NCI-H1694 (cell line): ENCODE measurements around the gene CDADC1.
A peak's percentile ranks its signal among the peaks of the same experiment; 100 is the strongest.

ENCODE experiments used
- DNase-seq: peaks from one replicate; lab custom pipeline; 2025; lab: John Stamatoyannopoulos, UW

CDADC1 gene

DNA sequence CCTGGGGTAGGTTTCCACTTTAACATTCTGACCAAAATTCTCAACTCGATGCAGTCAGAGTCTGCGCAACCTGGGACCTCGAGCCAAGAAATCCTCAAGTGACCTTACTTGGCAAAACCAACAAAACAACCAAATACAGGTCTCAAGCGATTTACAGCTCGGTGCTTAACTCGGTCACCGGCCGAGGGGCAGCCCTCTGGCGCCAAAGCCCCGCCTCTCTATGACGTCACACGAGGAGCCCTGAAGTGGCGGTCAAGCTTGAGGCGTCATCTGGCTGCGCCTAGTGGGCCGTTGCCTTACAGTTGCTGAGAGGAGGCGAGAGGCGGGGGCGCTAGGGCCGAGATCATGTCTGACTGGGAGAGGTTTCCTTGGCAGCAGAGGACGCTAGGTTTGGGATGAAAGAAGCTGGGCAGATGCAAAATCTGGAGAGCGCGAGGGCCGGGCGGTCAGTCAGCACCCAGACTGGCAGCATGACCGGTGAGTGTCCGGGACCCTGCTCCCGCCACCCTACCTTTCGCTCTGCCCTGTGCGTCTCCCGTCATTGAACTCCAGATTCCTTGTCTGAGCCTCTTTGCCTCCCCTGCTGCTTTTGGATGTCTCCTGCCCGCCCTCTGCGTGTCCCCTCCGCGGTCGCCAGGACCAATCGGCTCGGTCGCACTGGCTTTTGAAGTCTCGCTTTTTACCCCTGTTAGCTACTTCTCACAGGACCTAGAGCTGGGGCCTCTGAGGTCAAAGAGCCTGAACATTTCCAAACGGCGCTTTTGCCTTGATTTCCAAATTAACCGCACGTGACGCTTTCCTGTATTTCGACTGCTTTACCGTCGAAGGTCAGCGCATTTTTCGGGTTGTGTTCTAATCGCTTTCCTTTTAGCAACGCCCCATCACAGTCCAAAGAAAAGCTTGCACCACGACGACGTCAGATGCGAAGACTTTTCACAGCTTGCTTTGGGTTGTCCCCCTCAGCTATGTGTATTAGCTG, at the start of gene CDADC1:
Gene CDADC1, plus strand, starts transcription at position 283 of the 979 bp plus-strand sequence. Its CDS starts 113 bp downstream, at position 396.
- DNase-seq = peak; percentile 74

DNA sequence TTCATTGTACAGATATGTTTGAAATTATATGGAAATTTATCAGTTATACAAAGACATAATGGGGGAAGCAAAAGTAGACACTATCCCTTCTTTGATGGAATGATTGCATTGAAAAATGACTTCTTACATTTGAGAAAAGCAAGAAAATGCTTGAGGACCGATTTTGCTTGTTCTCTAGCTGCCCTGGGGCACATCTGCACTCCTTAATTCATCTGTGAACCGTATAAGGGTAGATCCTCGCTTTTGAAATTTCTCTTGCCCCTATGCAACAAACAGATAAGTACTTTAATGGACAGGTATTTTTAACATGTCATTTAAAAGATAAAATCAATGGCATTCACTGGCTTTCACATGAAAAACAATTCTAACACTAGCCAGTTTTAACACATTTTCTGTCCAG, 41.1 kb upstream of the CDADC1 start:
- DNase-seq = no peak

DNA sequence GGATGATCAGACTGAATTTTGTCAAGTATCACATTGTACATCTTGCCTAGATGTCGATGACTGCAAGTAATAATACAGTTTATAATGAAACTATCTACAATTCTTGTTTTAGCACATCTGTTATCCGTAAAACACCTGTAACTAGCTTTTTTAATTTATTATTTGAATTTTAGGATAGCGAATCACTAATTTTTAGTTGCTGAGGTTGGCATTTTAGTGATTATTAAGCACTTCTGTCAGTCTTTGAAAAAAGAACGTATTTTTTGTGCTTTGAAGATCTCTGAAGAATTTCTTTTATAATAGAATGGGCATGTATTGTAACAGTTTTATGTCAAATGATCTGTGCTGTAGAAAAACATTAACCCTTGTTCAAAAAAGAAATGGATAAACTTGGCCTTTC, 39.1 kb upstream of the CDADC1 start:
- no peak for DNase-seq

DNA sequence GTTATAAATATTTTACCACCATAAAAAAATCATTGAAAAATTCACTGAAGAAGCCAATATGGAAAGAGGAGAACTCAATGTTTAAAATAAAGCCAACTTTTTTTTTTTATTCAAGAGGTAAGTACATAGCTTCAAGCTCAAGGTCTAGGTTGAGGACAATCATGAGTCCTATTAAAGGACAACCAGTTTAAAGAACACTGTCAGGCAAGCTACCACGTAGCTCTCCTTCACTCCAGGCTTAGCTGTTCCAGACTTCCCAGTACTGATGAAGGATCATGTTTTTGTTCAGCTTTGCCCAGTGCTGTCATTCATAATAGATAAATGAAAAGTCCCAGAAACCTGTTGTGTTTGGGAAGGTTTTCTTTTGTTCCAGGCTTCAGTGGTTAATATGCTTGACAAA, 37.6 kb upstream of the CDADC1 start:
- DNase-seq = no peak

DNA sequence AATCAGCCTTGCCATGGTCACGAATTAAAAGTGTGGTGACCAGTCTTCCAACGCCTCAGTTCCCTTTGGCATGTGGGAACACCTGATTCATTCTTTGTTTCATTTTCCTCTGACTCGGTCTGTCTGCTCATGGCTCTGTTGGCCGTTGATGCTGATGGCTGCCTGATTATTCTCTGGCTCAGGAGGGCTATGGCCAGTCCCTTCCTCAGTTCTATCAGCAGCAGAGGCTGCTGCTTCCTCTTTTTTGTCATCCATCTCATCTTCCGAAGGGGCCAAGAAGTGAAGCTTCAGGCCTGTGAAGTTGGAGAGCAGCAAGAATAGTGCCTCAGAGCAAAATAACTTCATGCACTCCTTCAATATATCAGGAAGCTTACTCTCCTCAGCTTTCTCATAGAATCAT, 37.1 kb upstream of the CDADC1 start:
- DNase-seq = no peak

DNA sequence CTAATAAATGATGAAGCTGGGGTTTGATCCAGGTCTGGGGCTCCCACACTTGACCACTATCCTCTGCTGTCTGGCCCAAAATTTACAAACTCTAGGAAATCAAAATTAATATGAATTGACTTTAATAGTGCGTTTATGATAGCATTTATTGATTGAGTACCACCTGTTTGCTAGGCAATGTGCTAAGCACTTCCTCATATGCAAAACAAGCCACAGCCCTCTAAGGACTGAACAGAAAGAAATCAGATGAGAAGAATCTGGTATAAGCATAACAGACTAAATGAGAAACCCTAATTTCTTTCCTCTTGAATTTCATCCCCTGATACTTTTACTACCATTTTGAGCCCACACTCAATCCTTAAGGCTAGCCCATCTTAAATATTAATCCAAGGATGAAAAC, 34.2 kb upstream of the CDADC1 start:
- DNase-seq = no peak

DNA sequence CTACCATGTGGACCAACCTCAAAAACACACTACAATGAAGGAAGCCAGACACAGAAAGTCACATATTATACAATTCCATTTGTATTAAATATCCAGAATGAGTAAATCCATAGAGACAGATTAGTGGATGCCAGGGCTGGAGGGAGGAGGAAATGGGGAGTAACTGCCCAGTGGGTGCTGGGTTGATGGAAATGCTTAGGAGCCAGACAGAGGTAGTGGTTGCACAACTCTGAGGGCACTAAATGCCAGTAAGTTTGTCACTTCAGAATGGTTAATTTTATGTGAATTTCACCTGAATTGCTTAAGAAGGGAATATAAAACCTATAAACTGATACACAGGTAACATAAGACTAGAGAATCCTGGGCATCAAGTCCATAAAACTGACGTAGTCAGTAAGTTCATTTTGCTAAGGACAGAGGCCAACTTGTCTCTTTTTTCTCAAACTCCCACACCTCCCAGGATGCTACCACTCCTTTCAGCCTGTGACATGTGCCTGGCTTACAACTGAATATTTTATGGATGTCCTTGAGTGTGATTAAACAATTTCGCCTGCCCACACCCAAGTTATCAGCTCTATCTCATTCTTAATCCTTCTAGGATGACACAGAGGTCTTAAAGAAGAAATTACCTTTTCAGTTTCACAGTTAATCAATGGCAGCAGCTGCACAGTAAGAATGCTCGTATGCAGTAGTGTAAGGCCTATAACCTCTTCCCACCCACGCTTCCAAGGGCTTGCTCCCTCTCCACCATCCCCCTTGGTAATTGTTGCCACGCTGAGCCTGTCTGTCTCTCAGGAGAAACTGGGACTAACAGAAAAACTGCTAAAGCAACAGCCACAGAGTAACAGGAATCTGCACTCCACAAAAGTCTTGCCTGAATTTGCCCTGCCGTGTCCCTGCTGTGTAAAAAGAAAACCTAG, 33.5 kb upstream of the CDADC1 start:
- DNase-seq = no peak

DNA sequence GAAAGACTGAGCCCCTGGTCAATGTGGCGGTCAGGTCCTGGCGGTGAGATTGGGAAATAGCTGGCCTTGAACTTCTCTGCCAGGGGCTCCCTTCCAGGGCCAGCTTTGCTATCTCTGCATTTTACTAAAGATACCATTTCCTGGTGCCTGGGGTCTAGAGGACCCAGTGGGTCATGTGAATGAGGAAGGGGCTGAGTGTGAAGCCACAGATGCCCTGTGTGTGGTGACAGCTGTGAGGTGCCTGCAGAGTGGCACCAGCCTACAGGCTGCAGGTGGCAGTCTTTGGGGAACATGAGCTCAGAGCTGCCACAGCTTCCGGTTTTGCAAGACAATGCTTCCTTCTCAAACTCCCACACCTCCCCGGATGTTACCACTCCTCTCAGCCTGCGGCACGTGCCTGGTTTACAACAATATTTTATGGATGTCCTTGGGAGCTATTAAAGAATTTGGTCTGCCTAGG, 32.8 kb upstream of the CDADC1 start:
- DNase-seq = no peak

DNA sequence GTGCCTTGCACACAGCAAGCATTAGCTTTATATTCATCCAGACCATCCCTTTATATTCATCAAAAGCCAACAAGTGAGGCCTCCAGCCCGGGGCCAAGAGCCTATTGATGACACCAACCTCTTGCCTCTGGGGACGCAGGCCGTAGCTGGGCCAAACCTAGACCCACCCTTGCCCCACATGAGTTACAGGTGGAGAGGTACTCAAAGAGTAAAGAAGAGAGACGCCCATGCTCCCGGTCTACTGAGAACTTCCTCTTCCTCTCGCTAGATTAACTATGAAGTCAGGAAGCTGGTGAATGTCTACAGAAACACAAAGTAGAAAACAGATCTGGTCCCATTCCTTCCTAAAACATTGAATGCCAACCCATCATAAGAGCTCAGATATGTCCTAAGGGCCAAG, 31.4 kb upstream of the CDADC1 start:
- DNase-seq = no peak

DNA sequence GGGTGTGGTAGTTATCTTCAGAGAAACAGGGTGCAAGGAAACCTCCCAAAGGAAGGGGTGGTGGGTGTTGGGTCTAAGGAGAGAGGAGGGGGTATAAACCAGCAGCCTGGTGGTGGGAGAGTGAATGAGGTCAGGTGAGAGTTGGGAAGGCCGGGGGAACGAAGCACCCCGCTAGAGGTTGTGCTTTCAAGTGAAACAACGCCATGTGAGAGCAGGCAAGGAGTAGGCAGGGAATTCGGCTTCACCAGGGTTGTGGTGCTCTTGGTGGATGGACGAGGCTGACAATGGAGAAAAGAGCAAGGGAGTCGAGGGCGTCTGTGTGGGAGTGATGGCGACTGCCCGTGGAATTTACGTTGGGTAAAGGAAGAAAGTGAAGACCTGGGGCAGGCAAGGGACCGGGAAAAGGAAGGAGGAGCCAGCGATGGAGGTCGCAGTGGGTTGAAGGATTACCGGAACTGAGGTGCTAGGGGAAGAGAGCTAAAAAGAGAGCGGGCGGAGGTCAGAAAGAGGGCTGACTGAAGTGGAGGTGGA, 29.7 kb upstream of the CDADC1 start:
- DNase-seq = no peak

DNA sequence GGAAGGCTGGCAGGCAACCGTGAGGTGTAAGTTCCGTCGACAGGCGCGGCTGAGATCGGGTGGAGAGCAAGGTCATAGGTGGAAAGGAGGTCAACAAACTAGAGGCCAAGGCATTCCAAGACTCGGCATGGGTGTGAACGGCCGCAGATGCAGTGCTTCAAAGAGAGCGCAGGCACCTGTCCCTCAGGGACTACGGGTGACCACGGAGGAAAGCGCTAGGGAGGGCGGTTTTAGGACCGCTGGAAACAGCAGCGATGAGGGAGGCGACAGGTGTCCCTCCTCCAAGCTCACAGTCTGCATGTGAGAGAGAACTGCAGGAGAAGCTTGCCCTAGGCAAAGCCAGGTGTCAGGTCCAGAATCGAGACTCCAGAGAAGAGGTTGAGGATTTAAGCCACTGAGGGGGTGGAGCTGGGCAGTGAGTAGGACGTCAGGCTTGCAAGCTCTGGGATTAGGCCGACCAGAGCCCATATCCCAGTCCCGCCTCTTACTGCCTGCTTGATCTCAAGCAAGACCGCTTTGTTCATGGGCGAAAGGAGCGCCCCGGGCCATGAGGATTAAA, 29.2 kb upstream of the CDADC1 start:
- no peak for DNase-seq

DNA sequence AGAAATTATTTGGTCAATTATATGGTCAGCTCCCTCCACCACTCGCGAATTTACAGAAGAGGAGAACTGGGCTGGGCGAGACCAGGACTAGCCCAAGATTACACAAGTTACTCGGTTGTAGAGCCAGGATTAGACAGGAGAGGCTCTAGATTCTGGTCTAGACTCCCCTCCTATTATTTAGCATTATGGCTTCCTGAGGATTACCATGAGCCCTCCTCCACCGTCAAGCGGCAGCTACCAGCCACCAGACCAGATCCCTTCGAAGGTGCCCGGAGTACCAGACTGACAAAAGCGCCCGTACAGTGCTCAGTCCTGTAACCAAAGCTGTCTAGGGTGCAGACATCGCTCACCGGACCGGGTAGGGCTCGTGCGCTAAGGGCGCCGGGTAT, 28.1 kb upstream of the CDADC1 start:
- no peak for DNase-seq

DNA sequence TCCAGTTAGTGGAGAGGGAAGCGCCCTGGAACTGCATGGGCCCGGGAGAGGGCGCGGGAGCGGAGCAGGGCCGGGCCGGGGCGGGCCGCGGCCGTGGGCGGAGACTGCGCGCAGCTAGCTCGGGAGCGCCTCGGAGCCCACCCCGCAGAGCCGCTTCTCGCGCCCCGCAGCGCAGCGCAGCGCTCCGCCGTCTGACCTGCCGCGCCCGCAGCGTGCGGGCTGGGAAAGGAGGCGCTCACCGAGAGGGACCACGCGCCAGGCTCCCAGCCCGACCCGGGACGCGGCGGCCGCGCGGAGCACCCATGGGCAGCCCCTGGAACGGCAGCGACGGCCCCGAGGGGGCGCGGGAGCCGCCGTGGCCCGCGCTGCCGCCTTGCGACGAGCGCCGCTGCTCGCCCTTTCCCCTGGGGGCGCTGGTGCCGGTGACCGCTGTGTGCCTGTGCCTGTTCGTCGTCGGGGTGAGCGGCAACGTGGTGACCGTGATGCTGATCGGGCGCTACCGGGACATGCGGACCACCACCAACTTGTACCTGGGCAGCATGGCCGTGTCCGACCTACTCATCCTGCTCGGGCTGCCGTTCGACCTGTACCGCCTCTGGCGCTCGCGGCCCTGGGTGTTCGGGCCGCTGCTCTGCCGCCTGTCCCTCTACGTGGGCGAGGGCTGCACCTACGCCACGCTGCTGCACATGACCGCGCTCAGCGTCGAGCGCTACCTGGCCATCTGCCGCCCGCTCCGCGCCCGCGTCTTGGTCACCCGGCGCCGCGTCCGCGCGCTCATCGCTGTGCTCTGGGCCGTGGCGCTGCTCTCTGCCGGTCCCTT, 27.5 kb upstream of the CDADC1 start, which contains the start of gene MLNR:
Gene MLNR, plus strand, starts transcription at position 303 of the 820 bp plus-strand sequence. Its CDS starts 0 bp downstream, at position 303.
- DNase-seq = no peak

DNA sequence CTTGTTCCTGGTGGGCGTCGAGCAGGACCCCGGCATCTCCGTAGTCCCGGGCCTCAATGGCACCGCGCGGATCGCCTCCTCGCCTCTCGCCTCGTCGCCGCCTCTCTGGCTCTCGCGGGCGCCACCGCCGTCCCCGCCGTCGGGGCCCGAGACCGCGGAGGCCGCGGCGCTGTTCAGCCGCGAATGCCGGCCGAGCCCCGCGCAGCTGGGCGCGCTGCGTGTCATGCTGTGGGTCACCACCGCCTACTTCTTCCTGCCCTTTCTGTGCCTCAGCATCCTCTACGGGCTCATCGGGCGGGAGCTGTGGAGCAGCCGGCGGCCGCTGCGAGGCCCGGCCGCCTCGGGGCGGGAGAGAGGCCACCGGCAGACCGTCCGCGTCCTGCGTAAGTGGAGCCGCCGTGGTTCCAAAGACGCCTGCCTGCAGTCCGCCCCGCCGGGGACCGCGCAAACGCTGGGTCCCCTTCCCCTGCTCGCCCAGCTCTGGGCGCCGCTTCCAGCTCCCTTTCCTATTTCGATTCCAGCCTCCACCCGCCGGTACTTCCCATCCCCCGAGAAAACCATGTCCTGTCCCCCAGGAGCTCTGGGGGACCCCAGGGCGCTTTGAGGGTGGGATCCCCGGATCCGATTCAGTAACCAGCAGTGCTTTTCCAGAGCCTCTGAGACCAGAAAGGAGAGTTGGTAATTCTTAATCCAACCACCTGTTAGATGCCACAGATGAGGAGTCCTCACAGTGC, 26.7 kb upstream of the CDADC1 start:
- no peak for DNase-seq

DNA sequence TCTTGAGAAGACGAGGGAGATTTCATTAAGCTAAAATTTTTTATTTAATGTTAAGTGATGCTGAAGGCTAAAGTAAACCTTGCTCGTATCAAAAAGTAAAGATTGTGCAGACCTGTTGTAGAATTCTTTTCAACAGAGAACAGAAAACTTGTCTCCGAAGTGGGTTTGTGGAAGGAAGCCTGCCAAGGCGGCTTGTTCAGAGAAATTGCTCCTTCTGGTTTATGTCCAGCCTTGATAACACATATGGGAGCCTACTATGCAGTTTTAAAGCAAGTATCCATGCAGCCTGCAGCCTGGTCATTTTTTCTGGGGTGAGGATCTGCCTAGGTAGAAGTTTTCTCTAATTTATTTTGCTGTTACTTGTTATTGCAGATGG, 26.1 kb upstream of the CDADC1 start:
- no peak for DNase-seq

DNA sequence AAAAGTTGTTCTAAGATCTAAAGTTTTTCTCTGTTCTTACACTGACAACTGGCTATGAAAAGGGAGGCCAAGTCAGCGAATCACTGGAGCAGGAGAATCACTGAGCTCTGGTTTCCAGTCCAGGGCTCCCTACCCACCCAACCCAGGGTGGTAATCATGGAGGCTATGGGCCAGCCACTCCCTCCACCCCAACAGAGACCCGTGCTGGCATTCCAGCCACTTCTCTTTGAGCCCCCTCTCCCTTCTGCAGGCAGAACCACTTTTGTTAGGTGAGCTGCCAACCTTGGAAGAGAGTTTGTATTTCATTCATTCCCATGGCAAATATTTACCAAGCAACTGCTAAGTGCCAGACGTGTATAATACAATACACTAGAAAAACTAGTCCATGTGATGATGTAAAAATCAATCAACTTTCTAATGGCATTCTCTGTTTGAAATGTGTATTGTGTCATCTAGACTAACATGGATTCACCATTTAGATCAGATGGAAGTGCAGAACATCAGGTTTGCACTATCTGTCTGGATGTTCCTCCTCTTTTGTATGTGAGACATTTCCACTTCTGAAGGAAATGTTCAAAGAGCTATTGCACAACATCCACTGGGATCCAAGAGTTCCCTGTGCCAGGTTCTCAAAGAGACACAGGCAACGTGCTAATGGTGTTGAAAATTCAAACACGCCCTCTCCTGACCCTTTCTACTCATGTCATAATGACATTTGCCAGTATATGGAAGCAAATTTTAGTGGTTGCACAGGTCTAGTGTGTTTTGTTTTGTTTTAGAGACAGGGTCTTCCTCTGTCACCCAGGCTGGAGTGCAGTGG, 22.3 kb upstream of the CDADC1 start:
- no peak for DNase-seq

DNA sequence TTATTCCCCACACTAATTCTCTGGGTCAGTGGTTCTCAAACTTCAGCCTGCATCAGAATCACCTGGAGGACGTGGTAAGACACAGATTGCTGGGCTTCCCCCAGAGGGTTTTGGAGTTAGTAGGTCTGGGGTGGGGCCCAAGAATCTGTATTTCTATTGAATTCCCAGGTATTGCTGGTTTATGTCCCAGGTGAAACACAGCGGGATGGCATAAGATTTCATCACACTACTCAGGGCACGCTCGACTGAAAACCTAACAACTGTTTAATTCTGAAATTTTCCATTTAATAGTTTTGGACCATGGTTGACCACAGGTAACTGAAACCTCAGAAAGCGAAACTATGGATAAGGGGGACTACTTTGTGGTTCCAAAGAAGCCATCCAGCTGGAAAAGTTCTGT, 21.1 kb upstream of the CDADC1 start:
- DNase-seq = no peak

DNA sequence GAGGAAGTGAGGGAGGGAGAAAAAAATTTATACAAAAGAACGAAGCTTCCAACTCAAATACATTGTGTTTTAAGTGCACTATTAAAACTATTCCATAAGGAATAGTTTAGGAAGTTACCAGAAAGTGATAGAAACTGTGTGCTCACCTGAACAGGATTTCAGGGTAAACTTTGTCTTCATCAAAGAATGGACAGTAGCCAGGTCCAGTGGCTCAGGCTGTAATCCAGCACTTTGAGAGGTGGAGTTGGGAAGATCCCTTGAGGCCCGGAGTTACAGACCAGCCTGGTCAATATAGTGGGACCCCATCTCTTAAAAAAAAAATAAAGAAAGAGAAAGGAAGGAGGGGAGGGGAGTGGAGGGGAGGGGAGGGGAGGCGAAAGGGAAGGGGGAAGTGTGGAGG, 13.0 kb upstream of the CDADC1 start:
- DNase-seq = no peak

DNA sequence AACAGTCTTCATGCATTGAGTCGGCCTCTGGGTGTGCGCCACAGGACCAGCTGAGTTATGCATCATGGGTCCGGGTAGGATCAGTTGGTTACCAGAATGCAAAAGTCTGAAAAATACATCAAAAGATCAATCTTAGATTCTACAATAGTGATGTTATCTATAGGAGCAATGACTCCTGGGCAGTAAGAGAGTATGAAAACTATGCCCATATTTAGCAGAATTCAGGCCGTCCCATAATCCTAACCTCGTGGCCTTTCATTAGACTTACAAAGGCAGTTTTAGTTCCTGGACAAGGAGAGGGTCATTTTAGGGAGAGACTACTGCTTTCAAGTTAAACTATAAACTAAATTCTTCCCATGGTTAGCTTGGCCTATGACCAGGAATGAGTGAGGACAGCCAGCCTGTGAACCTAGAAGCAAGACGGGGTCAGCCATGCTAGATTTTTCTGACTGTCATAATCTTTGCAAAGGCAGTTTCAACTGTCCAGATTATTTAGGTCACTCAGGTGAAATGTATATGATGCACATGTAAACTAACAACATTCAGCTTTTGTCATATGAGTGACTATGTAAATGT, 11.8 kb upstream of the CDADC1 start:
- DNase-seq = no peak
